Fibroblast of skin of right biceps (primary cell): Measurements from ENCODE around the gene FBXL7.
A peak's percentile ranks its signal among the peaks of the same experiment; 100 is the strongest.

Experiments
- DNase-seq: peaks from one replicate; pipeline ENCODE4 v3.0.0-alpha.2; 2013

Gene FBXL7

DNA sequence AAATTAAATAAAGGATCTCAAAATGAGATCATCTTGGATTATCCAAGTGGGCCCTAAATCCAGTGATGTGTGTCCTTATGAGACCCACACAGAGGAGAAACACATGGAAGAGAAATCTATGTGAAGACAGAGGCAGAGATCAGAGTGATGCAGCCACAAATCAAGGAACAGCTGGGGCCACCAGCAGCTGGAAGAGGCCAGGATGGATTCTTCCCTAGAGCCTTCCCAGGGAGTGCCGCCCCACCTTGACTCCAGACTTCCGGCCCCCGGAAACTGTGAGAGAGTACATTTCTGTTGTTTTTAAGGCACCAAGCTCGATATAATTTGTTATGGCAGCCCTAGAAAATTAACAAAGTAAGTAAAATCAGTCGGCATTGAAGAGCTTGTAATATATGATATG lies 286.9 kb downstream of the FBXL7 start:
- no peak for DNase-seq

DNA sequence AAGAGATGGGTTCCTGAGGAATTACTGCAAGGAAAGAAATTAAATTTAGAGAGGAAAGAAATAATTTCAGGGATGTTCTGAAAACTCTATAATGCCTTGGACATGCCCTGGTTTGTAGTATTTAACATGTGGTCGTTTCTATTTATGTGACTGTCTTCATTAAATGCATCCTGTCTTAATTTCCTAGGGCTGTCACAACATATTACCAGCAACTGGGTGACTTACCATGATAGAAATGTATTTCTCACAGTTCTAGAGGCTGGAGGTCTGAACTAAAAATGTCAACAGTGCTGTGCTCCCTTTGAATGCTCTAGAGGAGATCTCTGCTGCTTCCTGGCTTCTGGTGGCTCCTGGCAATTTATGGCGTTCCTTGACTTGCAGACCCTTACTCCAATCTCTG lies 287.7 kb downstream of the FBXL7 start:
- peak; percentile 43 for DNase-seq

DNA sequence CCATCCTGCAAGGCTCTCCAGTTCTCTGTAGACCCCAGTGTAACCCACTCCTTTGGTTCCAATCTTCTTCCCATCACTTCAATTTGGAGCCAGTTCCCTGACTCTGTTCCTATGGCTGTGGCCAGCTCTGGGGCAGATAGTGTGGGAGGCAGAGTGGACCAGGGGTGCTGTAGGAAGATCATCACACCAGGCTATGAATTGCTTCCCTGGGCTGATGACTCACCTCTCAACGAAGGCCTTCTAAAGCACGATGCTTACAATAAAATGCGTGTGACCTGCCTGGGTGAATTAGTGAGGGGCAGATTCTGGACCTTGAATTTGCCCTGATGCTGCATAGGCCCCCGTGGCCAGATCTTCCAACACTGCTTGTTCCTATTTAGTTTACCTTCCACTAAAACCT lies 289.7 kb downstream of the FBXL7 start:
- no peak for DNase-seq

DNA sequence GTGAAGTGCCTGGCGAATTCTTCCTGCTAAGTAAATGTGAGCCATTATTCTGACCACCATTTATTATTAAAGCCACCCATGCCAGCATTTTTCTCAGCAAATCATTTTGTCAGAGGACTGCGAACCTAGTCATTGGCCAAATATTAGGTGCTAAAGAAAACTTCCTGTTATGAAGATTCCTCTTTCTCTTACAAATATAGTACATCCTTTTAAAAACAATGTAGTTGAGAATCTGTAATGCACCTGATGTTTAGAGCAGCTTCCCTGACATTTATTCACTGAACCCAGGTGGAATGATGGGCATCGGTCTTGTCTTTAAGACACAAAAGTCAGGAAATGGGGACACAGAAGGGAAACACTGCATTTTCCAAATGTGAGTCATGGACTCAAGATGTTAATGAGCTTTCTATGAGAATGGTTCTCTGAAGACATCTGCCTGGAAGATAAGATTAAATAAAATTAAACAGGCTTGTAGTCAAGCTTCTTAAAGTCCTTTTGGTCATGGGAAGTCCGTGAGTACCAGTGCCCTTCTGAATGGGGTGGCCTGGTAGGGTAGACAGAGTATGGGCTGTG lies 290.6 kb downstream of the FBXL7 start:
- peak; percentile 45 for DNase-seq

DNA sequence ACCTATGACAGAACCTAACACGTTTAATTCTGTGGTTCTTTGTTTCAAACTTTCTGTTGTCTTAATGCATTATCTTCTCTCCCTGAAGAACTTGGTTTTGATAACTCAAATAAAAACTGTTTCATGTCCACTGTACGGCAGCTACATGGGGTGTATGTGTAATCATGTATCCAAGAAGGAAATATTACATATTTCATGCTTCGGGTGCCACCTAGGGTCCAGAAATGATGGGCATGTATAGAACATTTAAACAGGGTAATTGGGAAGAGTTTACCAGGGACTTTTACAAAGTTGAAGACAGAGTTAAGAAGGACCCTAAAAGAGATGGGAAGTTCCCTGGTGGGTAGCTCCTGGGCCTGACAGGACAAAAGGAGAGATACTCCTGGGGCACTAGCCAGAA lies 291.3 kb downstream of the FBXL7 start:
- no peak for DNase-seq

DNA sequence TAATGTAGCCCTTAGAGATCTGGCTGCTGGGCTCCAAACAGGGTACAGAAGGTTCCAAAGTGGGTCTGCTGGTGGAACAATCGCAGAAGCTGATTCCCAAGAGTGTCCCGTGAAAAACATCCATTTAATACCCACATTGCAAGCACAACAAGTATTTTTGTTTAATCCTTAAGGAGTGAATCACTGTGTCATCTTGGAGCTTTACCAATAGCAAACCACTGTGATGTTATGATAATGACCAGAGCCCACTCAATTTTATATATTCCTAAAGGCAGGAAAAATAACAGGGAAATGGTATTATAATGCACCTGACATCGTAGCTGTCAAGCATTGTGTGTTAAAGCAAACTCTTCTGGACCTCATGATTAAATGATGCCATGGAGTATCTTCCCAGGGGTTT lies 291.9 kb downstream of the FBXL7 start:
- peak; percentile 63 for DNase-seq

DNA sequence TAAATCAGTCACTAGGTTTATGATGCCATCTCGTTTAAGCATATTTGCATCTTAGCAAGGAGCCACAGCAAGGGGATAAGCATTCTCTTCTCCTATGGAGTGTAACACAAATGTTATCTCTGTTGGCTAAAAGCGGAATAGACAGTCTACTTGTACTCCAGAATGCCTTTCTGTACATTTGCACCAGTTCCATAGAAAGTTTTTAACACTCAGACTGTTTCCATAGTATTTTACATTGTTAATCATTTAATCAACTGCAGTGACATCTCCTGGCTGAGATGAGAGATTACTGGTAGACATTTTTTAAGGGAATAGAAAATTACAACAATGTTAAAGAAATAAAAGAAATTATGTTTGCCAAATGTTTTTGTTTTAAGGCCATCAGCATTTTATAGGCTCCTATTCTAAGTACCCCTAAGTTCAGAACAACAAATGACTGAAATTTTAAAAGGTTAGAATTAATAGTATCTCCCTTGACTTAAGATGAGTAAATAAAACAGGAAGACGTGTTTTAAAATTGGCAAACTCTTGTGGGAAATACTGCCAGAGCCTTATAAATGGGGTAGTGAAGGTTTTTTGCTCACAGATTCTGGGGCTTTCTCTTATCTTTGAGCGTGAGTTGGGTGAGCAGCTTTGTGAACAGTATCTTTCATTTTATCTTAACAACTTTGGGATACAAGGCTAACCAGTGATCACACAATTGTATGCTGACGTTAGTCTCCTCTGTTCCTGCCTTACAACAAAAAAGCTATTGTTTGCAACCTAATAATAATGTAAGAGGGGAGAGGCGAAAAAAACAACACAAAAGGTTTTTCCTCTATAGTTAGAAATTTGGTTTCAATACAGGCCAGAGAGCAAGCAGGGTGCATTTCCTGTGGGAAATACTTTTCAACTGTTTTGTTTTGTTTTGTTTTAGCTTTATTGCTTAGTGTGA lies 294.3 kb downstream of the FBXL7 start:
- DNase-seq = peak; percentile 37

DNA sequence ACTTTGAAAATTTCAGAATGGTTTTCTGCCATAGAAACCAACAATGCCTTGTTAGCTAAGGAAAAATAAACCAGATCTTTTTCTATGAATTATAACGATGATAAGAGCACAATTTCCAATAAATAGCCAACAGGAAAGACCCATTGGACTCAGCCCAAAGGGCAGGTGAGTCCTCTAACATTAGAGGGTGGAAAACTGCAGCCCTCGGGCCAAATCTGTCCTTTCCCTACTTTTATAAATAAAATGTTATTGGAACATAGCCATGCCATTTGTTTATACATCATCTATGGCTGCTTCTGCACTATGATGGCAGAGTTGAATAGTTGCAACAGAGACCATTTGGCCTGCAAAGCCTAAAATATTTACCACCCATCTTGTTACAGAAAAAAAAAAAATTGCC lies 296.1 kb downstream of the FBXL7 start:
- no peak for DNase-seq

DNA sequence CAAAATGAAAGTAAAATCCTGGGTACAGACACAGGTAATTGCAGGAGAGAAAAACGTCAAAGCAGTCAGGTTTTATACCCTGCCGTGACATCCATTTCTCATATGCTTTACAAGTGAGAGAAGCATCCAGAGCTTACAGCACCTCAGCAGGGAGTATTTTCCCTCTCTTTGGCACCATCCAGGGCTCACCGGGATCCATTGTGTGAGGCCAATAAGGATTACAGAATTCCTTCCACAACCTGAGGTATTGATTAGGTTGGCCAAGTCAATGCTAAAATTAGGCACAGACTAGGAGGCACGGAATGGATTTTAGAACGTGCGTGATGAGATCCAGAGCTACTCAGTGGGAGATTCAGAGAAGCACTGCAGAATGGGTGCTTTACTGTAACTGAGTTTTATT lies 296.6 kb downstream of the FBXL7 start:
- no peak for DNase-seq

DNA sequence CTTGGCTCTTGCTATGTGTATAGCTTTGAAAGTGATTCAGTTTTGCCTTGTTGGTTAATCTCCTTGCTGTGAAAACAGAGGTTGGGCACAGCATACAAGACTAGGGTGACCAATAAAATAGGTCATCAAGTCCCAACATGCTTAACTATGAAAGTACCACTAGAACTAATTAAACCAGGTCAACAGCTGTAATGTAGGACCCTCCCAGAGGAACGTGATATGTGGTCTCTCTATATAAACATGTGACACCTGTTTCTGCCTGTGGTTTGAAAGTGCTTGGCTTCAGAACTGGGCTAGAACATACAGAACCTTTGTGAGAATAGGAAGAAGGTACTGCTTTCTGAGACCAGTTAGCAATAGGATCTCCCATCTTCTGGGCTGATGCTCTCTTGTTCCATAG lies 297.1 kb downstream of the FBXL7 start:
- DNase-seq = no peak

DNA sequence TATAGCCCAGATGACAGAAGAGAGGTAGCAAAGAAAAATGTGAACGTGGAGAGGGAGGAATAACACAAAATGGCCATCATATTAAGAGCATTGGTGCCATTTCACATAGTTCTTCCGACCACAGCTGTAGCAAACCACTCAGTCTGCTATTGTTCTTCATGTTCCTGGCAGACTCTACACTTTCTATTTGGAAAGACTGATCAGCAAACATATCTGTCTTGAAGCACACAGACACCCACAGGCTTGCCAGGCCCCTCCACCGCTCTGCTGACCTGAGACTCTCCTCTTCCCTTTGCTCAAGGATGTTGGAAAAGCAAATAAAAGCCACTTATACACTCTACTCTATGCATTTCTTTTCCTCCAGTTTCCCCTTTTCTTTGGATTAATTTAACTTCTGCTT lies 298.0 kb downstream of the FBXL7 start:
- DNase-seq = no peak

DNA sequence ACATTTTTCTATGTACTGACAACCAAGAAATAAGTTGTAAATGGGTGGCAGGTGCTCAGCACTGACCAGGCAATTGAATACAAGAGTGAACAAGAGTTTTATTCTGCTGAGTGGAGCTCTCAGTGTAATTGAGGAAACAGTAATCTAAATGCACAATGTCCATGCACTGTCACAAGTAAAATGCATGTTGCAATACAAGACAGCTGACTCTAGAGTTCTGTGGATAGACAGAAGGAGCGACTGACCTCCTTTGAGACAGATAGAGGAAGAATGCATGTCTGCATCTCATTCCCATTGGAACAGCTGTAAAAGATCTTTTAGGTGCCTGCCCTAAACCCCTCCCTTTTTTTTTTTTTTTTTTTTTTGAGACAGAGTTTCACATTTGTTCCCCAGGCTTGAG lies 299.0 kb downstream of the FBXL7 start:
- DNase-seq = no peak

DNA sequence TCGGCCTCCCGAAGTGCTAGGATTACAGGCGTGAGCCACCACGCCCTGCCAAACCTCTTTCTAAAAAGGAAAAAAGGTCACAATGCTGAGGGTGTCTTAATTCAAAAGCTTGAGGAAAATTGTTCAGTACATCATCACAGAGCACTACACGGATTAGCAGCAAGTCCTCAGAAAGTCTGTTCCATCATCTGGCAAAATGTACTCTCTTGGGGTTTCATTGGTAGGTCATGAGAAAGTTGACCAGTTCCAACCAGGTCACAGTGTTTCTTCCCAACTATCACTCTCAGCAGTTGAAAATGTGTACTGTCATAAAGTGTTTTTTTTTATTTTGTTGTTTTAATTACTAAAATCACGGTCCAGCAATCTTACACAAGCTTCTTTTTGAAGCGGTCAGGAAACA lies 299.6 kb downstream of the FBXL7 start:
- DNase-seq = no peak

DNA sequence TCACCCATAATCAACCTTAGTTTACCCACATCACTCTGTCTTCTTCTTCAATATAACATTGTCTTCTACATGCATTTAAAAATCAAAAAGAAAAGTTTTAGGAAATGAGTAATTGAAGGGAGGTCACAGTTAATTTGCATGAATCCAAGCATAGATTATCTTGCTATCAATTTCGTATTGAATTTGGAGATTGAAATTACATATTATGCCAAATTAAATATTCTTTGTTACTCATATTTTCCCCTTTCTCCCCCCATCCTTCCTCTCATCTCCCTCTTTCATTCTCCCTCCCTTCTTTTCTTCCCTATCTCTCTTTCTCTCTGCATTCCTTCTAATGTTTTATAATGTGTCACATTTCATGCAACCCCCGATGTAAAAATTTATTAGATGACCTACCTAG lies 303.3 kb downstream of the FBXL7 start:
- no peak for DNase-seq

DNA sequence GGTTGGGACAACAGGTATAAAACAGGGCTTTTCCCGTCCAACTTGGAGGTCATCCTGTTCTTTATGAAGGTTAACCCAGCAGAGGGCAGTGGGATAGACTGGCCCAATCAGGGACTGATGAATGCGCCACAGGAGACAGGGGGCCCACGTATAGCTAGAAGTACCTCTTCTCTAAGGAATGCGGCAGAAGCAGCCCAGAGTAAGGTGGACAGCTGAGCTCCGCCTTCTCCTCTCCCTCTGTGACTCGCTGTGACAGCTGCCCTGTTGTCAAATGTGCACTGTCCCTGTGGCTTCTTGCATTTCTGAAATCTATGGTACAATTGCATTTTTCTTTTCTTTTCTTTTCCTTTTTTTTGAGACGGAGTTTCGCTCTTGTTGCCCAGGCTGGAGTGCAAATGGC lies 306.6 kb downstream of the FBXL7 start:
- no peak for DNase-seq

DNA sequence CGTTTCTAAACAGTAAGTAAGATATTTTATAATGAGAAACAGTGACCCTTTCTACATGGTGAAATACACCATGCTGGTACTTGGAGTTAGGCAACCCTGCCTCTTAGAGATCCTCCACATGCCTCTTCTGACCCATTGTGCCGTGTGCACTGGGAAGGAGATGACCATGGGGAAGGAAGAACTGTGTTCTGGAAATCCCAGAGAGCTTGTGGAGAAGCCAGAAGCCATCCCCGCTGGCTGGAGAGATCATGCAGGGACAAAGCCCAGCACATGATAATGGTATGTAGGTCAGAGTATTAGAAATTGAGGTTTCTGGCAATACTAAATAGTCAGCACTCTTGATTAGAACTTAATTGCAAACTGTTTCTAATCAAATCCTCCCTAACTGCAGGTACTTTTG lies 307.3 kb downstream of the FBXL7 start:
- DNase-seq = no peak

DNA sequence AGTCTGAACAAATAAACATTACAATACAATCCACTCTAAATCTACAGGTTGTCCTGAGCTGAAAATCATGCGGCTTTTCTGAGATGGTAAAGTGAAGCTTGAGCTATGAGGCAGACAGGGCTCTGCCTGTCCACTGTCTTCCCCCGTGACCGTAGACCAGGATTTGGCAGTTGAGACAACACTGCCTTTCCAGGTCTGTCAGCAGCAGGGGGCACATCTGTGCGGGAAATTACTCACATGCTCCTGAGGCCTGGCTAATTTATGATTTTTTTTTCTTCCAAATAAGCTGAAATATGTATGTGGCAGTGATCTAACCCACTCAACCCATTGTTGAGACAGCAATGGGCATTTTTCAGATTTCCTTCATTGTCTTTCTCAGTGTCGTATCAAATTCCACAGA lies 307.9 kb downstream of the FBXL7 start:
- peak; percentile 60 for DNase-seq

DNA sequence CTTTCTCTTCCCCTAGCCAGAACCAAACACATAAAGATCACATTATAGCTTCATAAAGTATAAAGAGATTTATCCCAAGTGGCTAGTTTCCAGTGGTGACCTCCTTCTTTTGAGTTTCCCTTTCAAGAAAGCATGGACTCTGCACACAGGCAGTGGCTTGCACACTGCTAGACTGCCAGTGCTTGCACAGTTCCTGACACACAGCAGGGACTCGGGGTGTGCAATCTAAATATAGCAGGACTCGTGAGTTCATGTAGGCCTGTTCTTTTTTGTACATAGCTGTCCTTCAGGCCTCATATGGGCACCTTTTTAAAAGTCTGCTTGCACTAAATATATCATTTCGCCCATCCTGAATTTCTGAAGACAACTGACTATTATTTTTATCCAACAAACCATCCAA lies 308.6 kb downstream of the FBXL7 start:
- no peak for DNase-seq

DNA sequence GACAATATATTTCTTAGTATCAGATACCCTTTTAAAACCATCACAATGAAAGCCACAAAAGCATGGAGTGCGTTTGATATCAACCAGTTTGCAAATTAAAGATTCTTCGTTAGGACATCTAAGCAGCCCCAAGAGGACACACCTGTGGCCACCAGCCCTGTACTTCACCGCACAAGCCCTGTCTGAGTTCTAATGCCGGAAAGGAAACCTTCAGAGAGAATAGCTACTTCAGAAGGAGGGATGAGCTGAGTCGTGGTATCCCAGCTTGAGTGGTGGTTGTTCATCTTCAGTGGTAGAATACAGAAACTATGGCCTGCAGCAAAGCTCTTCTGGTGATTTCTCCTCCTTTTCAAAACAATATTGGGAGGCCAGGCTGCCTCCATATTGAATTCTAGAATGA lies 319.6 kb downstream of the FBXL7 start:
- no peak for DNase-seq

DNA sequence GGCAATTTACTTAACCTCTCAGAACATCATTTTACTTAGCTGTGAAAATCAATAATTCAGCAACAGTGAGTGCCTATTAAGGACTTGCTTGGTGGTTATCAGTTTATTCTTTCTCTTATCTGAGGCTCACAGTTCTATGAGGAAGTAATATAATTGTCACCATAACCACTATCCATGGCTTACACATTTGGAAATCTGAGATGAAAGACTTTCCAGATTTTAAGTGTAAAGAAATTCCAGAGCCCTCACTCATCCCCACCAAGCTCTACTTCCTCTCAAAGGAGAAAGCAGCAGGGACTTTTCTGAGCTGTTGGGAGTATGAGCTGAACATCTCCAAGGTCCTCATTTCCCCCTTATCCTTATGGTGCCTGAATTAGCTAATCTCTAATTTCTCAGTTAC lies 321.5 kb downstream of the FBXL7 start:
- DNase-seq = peak; percentile 73

DNA sequence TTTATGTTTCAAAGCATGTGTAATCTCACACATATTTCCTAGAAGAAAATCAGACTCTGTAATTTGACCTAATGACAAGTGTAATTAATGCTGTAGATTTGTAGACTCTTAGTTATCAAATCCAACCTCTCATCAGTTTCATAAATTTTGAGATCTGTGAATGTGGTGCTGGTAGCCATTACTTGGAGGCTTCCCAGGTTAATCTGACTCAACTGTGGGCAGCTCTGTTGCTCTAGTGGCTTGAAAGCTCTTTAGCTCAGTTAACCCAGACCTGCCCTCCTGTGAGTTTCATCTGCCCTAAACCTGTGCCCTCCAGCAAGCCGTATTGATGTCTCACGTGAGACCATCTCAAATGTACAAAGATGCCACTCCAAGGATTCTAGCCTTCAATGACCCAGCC lies 323.4 kb downstream of the FBXL7 start:
- peak; percentile 46 for DNase-seq

DNA sequence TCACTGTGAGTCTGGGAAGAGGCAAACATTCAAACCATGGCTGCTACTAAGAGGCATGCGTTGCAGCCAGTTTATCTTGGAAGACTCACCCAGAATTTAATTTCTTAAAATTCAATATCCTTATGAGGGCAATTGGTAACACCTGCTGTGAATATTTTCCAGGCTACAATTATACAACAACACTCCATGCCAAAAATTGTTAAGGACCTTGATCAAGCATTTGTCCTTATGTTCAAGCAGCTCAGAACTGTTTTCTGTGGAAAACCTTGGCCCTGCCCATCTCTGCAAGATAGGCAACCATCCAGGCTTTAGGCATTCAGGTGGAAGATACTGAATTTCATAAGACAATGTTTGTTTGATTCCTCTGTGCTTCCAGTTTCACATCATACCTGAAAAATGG lies 327.8 kb downstream of the FBXL7 start:
- DNase-seq = no peak

DNA sequence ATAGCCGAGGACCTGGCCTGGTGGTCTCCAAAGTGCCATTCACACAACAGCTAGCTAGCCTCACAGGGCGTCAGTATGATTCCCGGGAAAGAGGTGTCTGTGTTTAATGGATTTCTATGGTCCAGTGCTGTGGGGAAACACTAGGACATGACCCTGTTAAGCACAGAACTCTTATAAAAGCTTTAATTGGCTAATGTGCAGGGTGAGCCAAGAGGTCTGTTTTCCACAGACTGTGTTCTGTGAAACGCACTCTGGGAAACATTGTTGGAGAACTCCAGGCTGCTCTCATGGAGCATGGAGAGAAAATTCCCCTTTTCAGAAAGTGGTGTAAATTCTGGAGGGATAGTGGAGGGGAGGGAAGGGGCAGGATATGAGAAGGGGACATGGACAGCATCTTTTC lies 331.4 kb downstream of the FBXL7 start:
- DNase-seq = no peak

DNA sequence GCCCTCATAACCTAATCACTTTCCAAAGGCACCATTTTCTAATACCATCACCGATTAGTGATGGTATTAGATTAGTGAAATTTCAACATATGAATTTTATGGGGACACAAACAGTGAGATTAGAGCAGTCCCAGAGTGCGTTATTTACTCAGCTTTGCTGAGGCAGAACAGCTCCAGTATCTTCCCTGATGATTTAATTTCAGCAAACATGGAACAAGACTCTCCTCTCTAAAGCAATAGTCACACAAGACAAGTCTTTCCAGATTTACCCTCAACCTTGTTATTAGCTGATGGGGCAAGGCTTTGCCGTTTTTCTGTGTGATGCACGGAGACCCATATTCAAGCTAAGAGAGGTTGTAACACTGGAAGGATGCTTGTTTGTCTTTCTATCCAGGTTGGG lies 333.4 kb downstream of the FBXL7 start:
- DNase-seq = no peak
